Muscle layer of colon (tissue), 2 donors: ENCODE measurements around the gene SLC26A11.

ENCODE experiments used
- H3K27ac ChIP-seq: one replicate; pipeline ENCODE4 v1.7.0; 2013; ENCODE audit warnings: low read depth, mild to moderate bottlenecking, low read length, moderate library complexity
- H3K27me3 ChIP-seq, 2 donors: one replicate each; pipeline ENCODE4 v1.7.0; 2013; ENCODE audit warnings: low read length in 2 of 2, mild to moderate bottlenecking in 2 of 2; ENCODE audit not compliant: insufficient read depth in 2 of 2, control insufficient read depth in 1 of 2
- H3K36me3 ChIP-seq: one replicate; pipeline ENCODE4 v1.7.0; 2013; ENCODE audit warnings: mild to moderate bottlenecking, low read length; ENCODE audit not compliant: insufficient read depth
- H3K4me1 ChIP-seq: one replicate; pipeline ENCODE4 v1.7.0; 2013; ENCODE audit warnings: mild to moderate bottlenecking, low read length; ENCODE audit not compliant: insufficient read depth
- H3K4me3 ChIP-seq, 2 donors: one replicate each; pipeline ENCODE4 v1.7.0; 2013; ENCODE audit warnings: low read length in 2 of 2, low read depth in 1 of 2, mild to moderate bottlenecking in 1 of 2, moderate library complexity in 1 of 2
- H3K9ac ChIP-seq: one replicate; pipeline ENCODE4 v1.7.0; 2013; ENCODE audit warnings: low read length
- H3K9me3 ChIP-seq: one replicate; pipeline ENCODE4 v1.7.0; 2013; ENCODE audit warnings: mild to moderate bottlenecking, low read length
- donor health status: abdominal sarcoma.
- donor health status: Adenocarcinoma of cecum.

Gene SLC26A11

DNA sequence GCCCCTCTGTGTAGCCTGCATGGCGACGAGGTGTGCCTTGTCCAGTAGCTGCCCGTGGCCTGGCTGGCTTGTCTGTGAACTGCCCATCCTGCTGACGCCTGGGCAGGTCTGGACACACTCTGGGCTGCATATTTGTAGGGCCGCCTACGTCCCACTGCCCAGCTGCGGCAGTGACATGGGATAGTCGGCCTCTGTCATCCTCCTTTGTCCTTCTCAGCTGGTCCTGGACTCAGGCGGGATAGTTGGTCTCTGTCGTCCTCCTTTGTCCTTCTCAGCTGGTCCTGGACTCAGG lies 35.9 kb upstream of the SLC26A11 start:
- Histone ChIP-seq H3K4me3 (no peak overlapping the region), H3K27ac (no peak overlapping the region), H3K36me3 (no peaks in the 10 kb centered on the region), H3K4me1 (no peaks in the 10 kb centered on the region), H3K9me3 (no peaks in the 10 kb centered on the region), H3K9ac (no peak overlapping the region), H3K27me3 (peaks cover 0 to 4% of the 10 kb centered on the region in 2 donors)

GRCh38 chr17:80185968-80186367 lies 34.3 kb upstream of the SLC26A11 start:
- Histone ChIP-seq H3K4me3 (no peak overlapping the region), H3K27ac (no peak overlapping the region), H3K9ac (no peak overlapping the region), H3K9me3 (no peaks in the 10 kb centered on the region), H3K27me3 (peaks cover 0 to 4% of the 10 kb centered on the region in 2 donors), H3K36me3 (no peaks in the 10 kb centered on the region), H3K4me1 (no peaks in the 10 kb centered on the region)

DNA sequence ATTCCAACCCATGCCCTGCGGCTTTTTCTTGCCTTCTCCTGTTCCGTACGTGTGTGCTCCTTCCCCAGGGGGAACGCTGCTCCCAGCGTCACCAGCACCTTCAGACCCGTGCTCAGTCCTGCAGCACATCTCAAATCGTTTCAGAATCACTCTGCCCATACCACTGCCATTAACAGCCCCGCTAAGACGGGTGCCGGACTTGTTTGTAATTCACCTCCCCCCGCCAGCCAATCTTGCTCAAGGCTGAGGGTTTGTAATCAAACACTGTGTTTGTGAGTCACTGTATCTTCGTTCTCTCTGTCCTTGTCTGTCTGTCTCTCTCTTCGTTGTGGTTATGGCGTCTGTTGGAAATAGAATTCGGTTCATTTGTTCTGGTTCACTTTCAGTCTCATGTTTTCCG lies 33.1 kb upstream of the SLC26A11 start:
- H3K27ac ChIP-seq = no peak overlapping the region
- no peak overlapping the region for H3K4me3 ChIP-seq
- H3K9me3 ChIP-seq = no peaks in the 10 kb centered on the region
- H3K27me3 ChIP-seq = peaks cover 0 to 4% of the 10 kb centered on the region in 2 donors
- H3K4me1 ChIP-seq = no peaks in the 10 kb centered on the region
- no peaks in the 10 kb centered on the region for H3K36me3 ChIP-seq
- no peak overlapping the region for H3K9ac ChIP-seq

DNA sequence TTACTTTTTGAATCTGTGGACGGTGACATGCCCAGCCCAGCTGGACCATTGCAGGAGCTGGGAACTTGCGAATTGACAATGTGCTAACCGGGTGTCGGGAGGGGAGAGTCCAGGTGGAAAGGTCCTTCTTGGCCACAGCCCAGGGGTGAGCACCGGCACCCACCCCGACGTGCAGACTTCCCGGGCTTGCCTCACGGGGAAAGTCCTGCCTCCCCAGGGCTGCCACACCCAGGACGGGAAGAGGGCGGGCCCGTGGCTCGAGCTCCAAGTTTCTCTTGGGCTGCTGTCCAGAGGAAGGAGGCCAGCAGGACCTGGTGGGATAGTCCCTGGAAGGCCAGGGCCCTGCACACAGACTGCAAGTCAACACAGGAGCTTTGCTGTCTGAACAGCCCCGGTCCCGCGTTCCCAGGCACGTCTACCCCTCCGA lies 32.7 kb upstream of the SLC26A11 start:
- Histone ChIP-seq H3K4me1 (no peaks in the 10 kb centered on the region), H3K9me3 (no peaks in the 10 kb centered on the region), H3K4me3 (no peak overlapping the region), H3K27ac (no peak overlapping the region), H3K9ac (no peak overlapping the region), H3K27me3 (peaks cover 0 to 4% of the 10 kb centered on the region in 2 donors), H3K36me3 (no peaks in the 10 kb centered on the region)

- Histone ChIP-seq H3K4me3 (no peak overlapping the region), H3K9ac (no peak overlapping the region), H3K27me3 (peaks cover 0 to 10% of the 10 kb centered on the region in 2 donors), H3K4me1 (no peaks in the 10 kb centered on the region), H3K9me3 (no peaks in the 10 kb centered on the region), H3K36me3 (no peaks in the 10 kb centered on the region), H3K27ac (no peak overlapping the region)
Measured at GRCh38 chr17:80189611-80190010, 30.6 kb upstream of the SLC26A11 start.

- Histone ChIP-seq H3K9ac (no peak overlapping the region), H3K36me3 (no peaks in the 10 kb centered on the region), H3K4me1 (no peaks in the 10 kb centered on the region), H3K27me3 (peaks cover 0 to 21% of the 10 kb centered on the region in 2 donors), H3K4me3 (no peak overlapping the region), H3K27ac (no peak overlapping the region), H3K9me3 (no peaks in the 10 kb centered on the region)
Measured at GRCh38 chr17:80190716-80191115, 29.5 kb upstream of the SLC26A11 start.

DNA sequence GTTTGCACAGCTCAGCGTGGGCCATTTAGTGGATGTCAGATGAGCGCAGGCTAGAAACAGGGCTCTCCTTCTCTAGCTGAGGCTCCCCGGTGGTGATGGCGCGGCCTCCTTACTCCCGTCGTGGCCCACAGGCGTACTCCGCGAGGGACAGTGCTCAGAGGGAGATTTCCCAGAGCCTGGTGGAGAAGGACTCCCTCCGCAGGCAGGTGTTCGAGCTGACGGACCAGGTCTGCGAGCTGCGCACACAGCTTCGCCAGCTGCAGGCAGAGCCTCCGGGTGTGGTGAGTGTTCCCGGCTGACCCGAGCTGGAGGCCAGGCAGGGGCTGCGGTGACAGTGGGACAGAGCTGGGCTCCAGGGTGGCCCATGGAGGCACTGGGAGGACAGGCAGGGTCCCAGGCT lies 29.0 kb upstream of the SLC26A11 start:
- Histone ChIP-seq H3K27me3 (peaks cover under 1 to 25% of the 10 kb centered on the region in 2 donors), H3K9ac (no peak overlapping the region), H3K4me1 (no peaks in the 10 kb centered on the region), H3K27ac (no peak overlapping the region), H3K36me3 (no peaks in the 10 kb centered on the region), H3K9me3 (no peaks in the 10 kb centered on the region), H3K4me3 (no peak overlapping the region)

GRCh38 chr17:80191865-80192661 lies 28.2 kb upstream of the SLC26A11 start:
- H3K36me3 ChIP-seq = no peaks in the 10 kb centered on the region
- peaks cover 5 to 25% of the 10 kb centered on the region in 2 donors for H3K27me3 ChIP-seq
- H3K9ac ChIP-seq = no peak overlapping the region
- no peaks in the 10 kb centered on the region for H3K4me1 ChIP-seq
- H3K4me3 ChIP-seq = no peak overlapping the region
- no peak overlapping the region for H3K27ac ChIP-seq
- no peaks in the 10 kb centered on the region for H3K9me3 ChIP-seq

- no peaks in the 10 kb centered on the region for H3K4me1 ChIP-seq
- H3K27ac ChIP-seq = no peak overlapping the region
- H3K27me3 ChIP-seq = peaks cover 5 to 21% of the 10 kb centered on the region in 2 donors
- H3K9me3 ChIP-seq = no peaks in the 10 kb centered on the region
- H3K9ac ChIP-seq = no peak overlapping the region
- no peak overlapping the region for H3K4me3 ChIP-seq
- H3K36me3 ChIP-seq = no peaks in the 10 kb centered on the region
Measured at GRCh38 chr17:80195141-80195540, 25.1 kb upstream of the SLC26A11 start.

- H3K9me3 ChIP-seq = no peaks in the 10 kb centered on the region
- H3K4me1 ChIP-seq = no peaks in the 10 kb centered on the region
- H3K27me3 ChIP-seq = peaks cover 5 to 21% of the 10 kb centered on the region in 2 donors
- no peaks in the 10 kb centered on the region for H3K36me3 ChIP-seq
- H3K9ac ChIP-seq = no peak overlapping the region
- H3K27ac ChIP-seq = no peak overlapping the region
- no peak overlapping the region for H3K4me3 ChIP-seq
Measured at GRCh38 chr17:80195671-80196529, 24.3 kb upstream of the SLC26A11 start.

DNA sequence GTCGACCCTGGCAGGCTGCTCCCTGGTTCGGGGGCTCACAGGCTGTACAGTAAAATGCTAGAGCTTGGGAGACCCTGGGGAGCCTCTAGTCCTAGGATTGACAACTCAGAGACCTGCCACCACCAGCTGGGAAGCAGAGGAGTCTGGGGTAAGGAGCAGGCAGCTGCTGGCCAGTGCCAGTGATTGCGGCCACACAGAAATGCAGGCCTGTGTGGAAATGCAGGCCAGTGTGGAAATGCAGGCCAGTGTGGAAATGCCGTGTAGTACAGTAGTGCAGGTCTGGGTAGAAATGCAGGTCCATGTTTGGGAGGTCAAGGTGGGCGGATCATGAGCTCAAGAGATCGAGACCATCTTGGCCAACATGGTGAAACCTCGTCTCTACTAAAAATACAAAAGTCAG lies 23.6 kb upstream of the SLC26A11 start:
- H3K4me1 ChIP-seq = no peaks in the 10 kb centered on the region
- H3K27me3 ChIP-seq = peaks cover 5 to 21% of the 10 kb centered on the region in 2 donors
- no peak overlapping the region for H3K9ac ChIP-seq
- no peak overlapping the region for H3K27ac ChIP-seq
- no peaks in the 10 kb centered on the region for H3K9me3 ChIP-seq
- H3K36me3 ChIP-seq = no peaks in the 10 kb centered on the region
- no peak overlapping the region for H3K4me3 ChIP-seq
